Activated CD8-positive, alpha-beta T cell treated with anti-CD3 and anti-CD28 coated beads, Interleukin-2, amount 10 ng/mL, durations not matched to agents 7 days and 5 days (primary cell): ENCODE data around the gene LIMK2. TPM values are rescaled to one million over a fixed set of nuclear protein-coding genes. Genes with fewer than 3 reads are reported as not detected.
"Not testable (repeated sequence)": the region's sequence is repeated elsewhere in the genome, so short reads cannot be mapped to it uniquely, and the experiment has no call there.

ENCODE experiments used
- ATAC-seq: fragments of 150-1000 bp; cut with Tn5 transposase; one replicate; pipeline ENCODE4 v1.10.0; 2021; ENCODE audit warnings: moderate library complexity
- CTCF ChIA-PET: fragments of 350-600 bp; sonication (Branson Sonifier 250); formaldehyde crosslinking; loops from one replicate; lab custom pipeline; 2021; ENCODE audit warnings: antibody characterized with exemption; lab: Charles Lee
- POLR2A ChIA-PET: fragments of 350-600 bp; sonication (Branson Sonifier 250); formaldehyde crosslinking; loops from one replicate; lab custom pipeline; 2021; ENCODE audit warnings: antibody characterized with exemption; lab: Charles Lee
- DNase-seq: peaks from one replicate; pipeline ENCODE4 v3.0.0-alpha.2; 2020
- H3K27ac Mint-ChIP-seq: one replicate; pipeline ENCODE4 v1.8.0; 2021; ENCODE audit warnings: mild to moderate bottlenecking, mixed read lengths
- H3K27me3 Mint-ChIP-seq: one replicate; pipeline ENCODE4 v1.8.0; 2021; ENCODE audit warnings: low read depth, mixed read lengths
- H3K36me3 Mint-ChIP-seq: one replicate; pipeline ENCODE4 v1.8.0; 2021; ENCODE audit warnings: low read depth, mixed read lengths
- H3K4me1 Mint-ChIP-seq: one replicate; pipeline ENCODE4 v1.8.0; 2021; ENCODE audit warnings: low read depth, mixed read lengths
- H3K4me3 Mint-ChIP-seq: one replicate; pipeline ENCODE4 v1.8.0; 2021; ENCODE audit warnings: mild to moderate bottlenecking, mixed read lengths
- H3K9me3 Mint-ChIP-seq: one replicate; pipeline ENCODE4 v1.8.0; 2022; ENCODE audit warnings: mixed read lengths; ENCODE audit not compliant: insufficient read depth
- total RNA-seq, 2 experiments: library from RNA; stranded (reverse); gene quantifications; one replicate each; pipeline ENCODE4 v1.2.3, GENCODE V29; 2021

LIMK2 gene
- total RNA-seq, 2 experiments from 2014 or later: 42.7 to 44.3 TPM

DNA sequence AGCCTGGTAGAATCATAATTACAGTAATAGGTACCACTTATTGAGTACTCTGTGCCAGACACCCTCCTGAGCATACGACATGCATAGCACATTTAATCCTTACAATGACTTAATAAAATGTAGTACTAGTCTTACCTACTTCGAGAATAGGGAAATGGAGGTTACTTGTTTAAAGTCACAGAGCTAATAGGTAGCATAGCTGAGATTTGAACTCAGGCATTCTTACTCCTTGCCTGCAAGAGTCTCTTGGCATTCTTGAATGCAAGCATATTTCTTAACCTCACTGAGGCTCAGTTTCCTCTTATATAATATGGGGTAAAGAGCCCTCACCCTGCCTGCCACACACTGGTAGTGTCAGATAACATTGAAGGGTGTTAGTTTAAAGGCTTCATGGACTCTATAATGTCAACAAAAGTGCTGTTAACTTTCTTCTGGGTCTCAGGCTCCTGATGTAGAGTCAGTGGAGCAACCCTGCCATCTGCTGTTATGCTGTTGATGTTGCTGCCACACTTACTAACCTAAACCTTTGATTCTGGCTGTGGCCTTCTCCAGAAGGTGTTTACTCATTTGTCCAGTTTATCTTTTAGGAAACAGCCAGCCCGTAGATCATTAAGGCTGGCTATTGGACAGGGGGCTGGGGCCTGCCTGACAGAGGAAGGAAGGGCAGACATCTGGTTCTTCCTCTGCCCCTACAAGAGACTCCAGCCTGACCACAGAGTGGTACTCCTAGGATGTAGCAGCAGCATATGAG lies 18.9 kb downstream of the LIMK2 start:
- ChIA-PET POLR2A (interaction anchor here (0.6 to 1.2 kb wide), 3 partner anchors 8 to 19 kb away, joined by 3 to 4 read pairs (median 4); partner anchors contain the start of gene LIMK2), CTCF (interaction anchor here (0.7 to 12.9 kb wide), 16 partner anchors 8 to 468 kb away, joined by 3 to 117 read pairs (median 5); partner anchors contain the start of genes LIMK2, RNF185 and SELENOM)
- H3K27ac Mint-ChIP-seq: no peak overlapping the region
- peak; percentile 63 for DNase-seq
- no peaks in the 10 kb centered on the region for H3K9me3 Mint-ChIP-seq
- H3K27me3 Mint-ChIP-seq: no peaks in the 10 kb centered on the region
- H3K36me3 Mint-ChIP-seq: peaks cover 28% of the 10 kb centered on the region
- peaks cover 56% of the 10 kb centered on the region for H3K4me1 Mint-ChIP-seq
- no peak overlapping the region for H3K4me3 Mint-ChIP-seq
- ATAC-seq: peak; percentile 68

DNA sequence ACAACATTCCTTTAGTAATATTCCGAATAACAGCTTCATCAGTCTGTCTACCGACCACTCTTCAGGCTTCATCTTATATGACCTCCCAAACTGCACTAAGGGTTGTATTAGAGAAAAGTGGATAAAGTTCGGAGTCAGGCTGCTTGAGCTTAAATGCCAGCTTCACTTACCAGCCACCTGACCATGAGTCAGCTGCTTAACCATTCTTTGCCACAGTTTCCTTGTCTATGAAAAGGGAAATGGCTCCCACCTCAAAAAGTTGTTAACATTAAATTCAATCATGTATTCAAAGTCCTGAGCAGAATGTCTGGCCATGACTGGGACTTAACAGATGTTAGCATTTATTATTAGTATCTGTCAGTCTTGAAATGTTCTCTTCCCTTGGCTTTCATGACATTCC lies 20.9 kb downstream of the LIMK2 start:
- DNase-seq (no peak), ATAC-seq (no peak)
- Mint-ChIP-seq H3K27me3 (no peaks in the 10 kb centered on the region), H3K36me3 (peaks cover 23% of the 10 kb centered on the region), H3K4me3 (no peak overlapping the region), H3K27ac (no peak overlapping the region), H3K9me3 (no peaks in the 10 kb centered on the region), H3K4me1 (peaks cover 60% of the 10 kb centered on the region)
- ChIA-PET CTCF (interaction anchor here (1.0 to 12.9 kb wide), 6 partner anchors 9 to 125 kb away, joined by 3 to 117 read pairs (median 9); partner anchors contain the start of genes LIMK2 and SELENOM), POLR2A (interaction anchor here (1.5 kb wide), 1 partner anchor 58 kb away, joined by 4 read pairs; no protein-coding TSS in a partner anchor)

DNA sequence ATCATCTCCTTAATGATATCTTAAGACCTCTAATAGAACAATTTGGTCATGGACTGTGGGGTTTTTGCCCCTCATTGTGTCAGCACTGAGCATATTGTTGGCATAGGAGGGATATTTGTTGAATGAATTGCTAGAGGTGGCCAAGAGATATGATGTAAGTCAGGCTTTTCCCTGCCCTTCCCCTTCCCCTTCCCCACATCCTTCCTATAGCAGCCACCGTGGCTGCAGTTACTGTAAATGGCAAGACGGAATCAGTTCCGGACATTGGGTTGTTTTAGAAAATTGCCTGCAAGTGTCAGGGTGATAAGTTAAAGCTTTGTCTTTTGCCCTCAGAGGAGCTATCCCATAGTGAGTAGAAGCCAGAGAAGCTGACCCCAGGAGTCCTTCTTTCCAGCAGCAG lies 23.0 kb downstream of the LIMK2 start:
- no peak for ATAC-seq
- peaks cover 14% of the 10 kb centered on the region for H3K36me3 Mint-ChIP-seq
- no peak overlapping the region for H3K27ac Mint-ChIP-seq
- H3K4me1 Mint-ChIP-seq: peaks cover 52% of the 10 kb centered on the region
- CTCF ChIA-PET: interaction anchor here (1.1 kb wide), 1 partner anchor 24 kb away, joined by 6 read pairs; no protein-coding TSS in a partner anchor
- no peaks in the 10 kb centered on the region for H3K9me3 Mint-ChIP-seq
- no peak for DNase-seq
- no peaks in the 10 kb centered on the region for H3K27me3 Mint-ChIP-seq
- H3K4me3 Mint-ChIP-seq: no peak overlapping the region
- POLR2A ChIA-PET: no interaction called here

DNA sequence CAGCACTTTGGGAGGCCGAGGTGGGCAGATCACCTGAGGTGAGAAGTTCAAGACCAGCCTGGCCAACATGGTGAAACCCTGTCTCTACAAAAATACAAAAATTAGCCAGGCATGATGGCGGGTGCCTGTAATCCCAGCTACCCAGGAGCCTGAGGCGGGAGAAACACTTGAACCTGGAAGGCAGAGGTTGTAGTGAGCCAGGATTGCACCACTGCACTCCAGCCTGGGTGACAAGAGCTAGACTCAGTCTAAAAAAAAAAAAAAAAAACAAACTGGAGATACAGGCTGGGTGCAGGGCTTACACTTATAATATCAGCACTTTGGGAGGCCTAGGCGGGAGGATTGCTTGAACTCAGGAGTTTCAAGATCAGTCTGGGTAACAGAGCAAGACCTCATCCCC lies 23.9 kb downstream of the LIMK2 start:
- ATAC-seq, H3K9me3 Mint-ChIP-seq, H3K27ac Mint-ChIP-seq, POLR2A ChIA-PET, H3K27me3 Mint-ChIP-seq, DNase-seq, H3K4me3 Mint-ChIP-seq: not testable (repeated sequence)
- Mint-ChIP-seq H3K36me3 (peaks cover 14% of the 10 kb centered on the region), H3K4me1 (peaks cover 44% of the 10 kb centered on the region)
- CTCF ChIA-PET: interaction anchor here (1.1 kb wide), 1 partner anchor 25 kb away, joined by 6 read pairs; no protein-coding TSS in a partner anchor

DNA sequence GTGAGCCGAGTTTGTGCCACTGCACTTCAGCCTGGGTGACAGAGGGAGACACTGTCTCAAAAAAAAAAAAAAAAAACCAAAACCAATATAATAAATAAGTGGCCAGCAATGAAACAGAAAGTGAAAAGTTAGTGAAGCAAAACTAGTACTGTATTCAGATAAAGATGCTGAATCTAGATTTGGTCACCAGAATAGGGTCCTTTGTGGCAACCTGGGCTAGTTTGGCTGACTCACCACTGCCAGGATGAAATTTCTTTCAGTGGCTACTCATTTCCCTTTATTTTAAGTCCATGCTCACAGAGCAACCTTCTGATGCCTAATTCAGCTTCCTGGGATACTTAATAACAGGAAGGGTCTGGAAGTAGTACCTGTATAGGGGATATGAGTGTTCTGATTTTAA lies 26.0 kb downstream of the LIMK2 start:
- H3K27ac Mint-ChIP-seq: no peak overlapping the region
- peaks cover 29% of the 10 kb centered on the region for H3K4me1 Mint-ChIP-seq
- H3K27me3 Mint-ChIP-seq: no peaks in the 10 kb centered on the region
- ATAC-seq (no peak), DNase-seq (no peak)
- CTCF ChIA-PET: no interaction called here
- POLR2A ChIA-PET: no interaction called here
- peaks cover 16% of the 10 kb centered on the region for H3K36me3 Mint-ChIP-seq
- H3K9me3 Mint-ChIP-seq: no peaks in the 10 kb centered on the region
- H3K4me3 Mint-ChIP-seq: no peak overlapping the region

DNA sequence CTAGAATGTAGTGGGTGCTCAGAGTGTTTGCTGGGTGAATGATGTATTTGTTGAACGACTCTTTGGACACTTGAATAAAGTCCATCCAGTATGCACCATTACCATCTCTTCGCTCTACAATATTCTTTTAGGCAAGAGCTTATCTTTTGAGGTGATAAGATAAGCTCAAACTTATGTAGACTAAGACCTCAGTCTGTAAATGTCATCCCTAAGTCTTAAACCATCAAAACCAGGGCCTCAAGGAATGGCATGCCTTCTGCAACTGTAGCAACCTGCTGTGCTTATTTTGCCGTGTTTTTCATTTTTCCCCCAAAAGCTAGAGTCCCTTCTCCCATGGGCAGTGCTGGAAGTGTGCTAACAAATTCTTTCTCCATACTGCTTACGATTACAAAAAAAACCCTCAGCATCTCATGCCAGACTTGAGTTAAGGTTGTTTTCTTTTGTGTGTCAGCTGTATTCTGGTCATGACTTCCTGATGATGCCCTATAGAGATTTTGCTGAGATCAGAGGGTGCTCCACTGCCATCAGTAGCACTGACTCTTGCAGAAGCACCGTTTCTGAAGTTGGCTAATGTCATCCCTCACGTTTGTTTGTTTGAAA lies 27.8 kb downstream of the LIMK2 start:
- ATAC-seq (no peak), DNase-seq (no peak)
- CTCF ChIA-PET: interaction anchor here (1.3 to 2.9 kb wide), 4 partner anchors 10 to 33 kb away, joined by 3 to 17 read pairs (median 7); partner anchors contain the start of gene LIMK2
- POLR2A ChIA-PET: interaction anchor here (0.8 to 1.3 kb wide), 2 partner anchors 9 to 51 kb away, joined by 3 read pairs; no protein-coding TSS in a partner anchor
- H3K27ac Mint-ChIP-seq: no peak overlapping the region
- no peaks in the 10 kb centered on the region for H3K9me3 Mint-ChIP-seq
- peaks cover 5% of the 10 kb centered on the region for H3K36me3 Mint-ChIP-seq
- peaks cover 34% of the 10 kb centered on the region for H3K4me1 Mint-ChIP-seq
- no peak overlapping the region for H3K4me3 Mint-ChIP-seq
- no peaks in the 10 kb centered on the region for H3K27me3 Mint-ChIP-seq

DNA sequence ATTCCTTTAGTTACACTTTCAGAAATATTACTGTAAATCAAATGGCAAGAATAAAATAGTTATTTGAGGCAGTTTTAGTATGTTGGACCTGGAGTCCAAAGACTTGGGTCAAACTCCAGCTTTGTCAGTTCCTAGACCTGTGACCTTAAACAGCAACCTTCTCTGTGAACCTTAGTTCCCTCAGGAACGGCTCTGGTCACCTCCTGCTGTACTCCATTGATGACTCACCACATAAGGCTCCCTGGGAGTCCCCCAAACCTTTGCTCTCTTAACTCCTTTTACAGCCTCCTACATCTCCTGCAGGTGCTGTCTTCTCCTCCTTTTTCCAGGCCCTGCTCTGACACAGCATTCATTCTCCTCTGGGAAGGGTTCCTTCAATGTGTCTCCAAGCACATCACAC lies 29.1 kb downstream of the LIMK2 start:
- no peaks in the 10 kb centered on the region for H3K27me3 Mint-ChIP-seq
- peaks cover 27% of the 10 kb centered on the region for H3K4me1 Mint-ChIP-seq
- H3K9me3 Mint-ChIP-seq: no peaks in the 10 kb centered on the region
- H3K36me3 Mint-ChIP-seq: peaks cover 2% of the 10 kb centered on the region
- H3K4me3 Mint-ChIP-seq: no peak overlapping the region
- DNase-seq (no peak), ATAC-seq (no peak)
- ChIA-PET POLR2A (no interaction called here), CTCF (interaction anchor here (0.9 to 2.9 kb wide), 4 partner anchors 9 to 156 kb away, joined by 3 to 17 read pairs (median 3); partner anchors contain the start of gene LIMK2)
- H3K27ac Mint-ChIP-seq: no peak overlapping the region

DNA sequence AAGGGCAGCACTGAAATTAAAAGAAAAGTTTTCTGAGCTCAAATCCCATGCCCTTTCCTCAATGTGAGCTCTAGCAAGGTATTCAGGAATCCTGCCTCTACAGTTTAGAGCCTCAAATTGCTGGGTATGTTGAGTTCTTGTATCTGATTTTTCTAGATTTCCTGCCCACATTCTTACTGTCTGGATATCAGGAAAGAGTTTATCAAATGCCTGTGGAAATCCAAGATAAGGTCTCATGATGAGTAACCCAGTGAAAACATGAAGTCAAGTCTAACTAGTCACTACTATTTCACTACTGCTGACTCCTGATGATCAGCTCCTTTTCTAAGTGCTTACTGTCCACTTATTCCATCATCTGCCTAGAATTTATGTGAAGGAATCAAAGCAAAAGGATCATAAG lies 29.8 kb downstream of the LIMK2 start:
- Mint-ChIP-seq H3K36me3 (peaks cover 2% of the 10 kb centered on the region), H3K27me3 (no peaks in the 10 kb centered on the region), H3K9me3 (no peaks in the 10 kb centered on the region), H3K4me1 (peaks cover 27% of the 10 kb centered on the region), H3K4me3 (no peak overlapping the region), H3K27ac (no peak overlapping the region)
- ChIA-PET CTCF (interaction anchor here (0.9 kb wide), 1 partner anchor 9 kb away, joined by 3 read pairs; no protein-coding TSS in a partner anchor), POLR2A (no interaction called here)
- ATAC-seq (no peak), DNase-seq (no peak)

DNA sequence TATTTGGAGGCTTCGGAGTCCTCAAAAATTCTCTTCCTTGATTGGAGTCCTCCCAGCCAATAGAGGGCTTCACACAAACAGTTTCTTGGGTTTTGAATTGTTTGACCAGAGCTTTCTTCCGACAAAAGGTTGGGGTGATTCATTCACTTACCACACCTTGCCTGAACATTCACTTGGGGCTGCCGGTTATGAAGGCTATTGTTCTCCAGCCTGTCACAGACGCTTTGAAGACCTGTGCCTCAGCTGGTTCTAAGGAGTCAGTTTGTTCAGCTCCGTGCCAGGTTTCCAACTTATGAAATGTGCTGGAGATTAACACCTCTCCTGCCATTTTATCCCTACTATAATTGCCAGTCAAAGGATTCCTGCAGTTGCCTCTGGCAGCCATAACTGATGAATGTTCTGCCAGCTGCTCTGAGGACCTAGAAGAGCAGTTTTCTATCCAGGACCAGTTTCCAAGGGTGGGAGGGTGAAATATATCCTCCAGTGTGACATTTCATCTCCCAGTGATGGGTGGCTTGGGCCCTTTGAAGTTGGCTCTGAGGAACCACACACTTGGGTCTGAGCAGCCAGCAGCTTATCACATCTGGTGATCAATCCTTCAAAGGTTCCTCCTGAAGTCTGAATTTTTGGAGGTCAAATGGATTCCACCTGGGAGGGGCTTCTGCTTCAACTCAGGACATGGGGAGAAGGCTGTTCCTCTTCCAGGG lies 31.4 kb downstream of the LIMK2 start:
- ChIA-PET POLR2A (no interaction called here), CTCF (interaction anchor here (1.2 to 2.4 kb wide), 2 partner anchors 30 to 70 kb away, joined by 3 to 11 read pairs; no protein-coding TSS in a partner anchor)
- Mint-ChIP-seq H3K4me3 (no peak overlapping the region), H3K4me1 (peaks cover 36% of the 10 kb centered on the region), H3K36me3 (peaks cover 6% of the 10 kb centered on the region), H3K9me3 (no peaks in the 10 kb centered on the region), H3K27ac (no peak overlapping the region), H3K27me3 (no peaks in the 10 kb centered on the region)
- ATAC-seq (no peak), DNase-seq (no peak)

DNA sequence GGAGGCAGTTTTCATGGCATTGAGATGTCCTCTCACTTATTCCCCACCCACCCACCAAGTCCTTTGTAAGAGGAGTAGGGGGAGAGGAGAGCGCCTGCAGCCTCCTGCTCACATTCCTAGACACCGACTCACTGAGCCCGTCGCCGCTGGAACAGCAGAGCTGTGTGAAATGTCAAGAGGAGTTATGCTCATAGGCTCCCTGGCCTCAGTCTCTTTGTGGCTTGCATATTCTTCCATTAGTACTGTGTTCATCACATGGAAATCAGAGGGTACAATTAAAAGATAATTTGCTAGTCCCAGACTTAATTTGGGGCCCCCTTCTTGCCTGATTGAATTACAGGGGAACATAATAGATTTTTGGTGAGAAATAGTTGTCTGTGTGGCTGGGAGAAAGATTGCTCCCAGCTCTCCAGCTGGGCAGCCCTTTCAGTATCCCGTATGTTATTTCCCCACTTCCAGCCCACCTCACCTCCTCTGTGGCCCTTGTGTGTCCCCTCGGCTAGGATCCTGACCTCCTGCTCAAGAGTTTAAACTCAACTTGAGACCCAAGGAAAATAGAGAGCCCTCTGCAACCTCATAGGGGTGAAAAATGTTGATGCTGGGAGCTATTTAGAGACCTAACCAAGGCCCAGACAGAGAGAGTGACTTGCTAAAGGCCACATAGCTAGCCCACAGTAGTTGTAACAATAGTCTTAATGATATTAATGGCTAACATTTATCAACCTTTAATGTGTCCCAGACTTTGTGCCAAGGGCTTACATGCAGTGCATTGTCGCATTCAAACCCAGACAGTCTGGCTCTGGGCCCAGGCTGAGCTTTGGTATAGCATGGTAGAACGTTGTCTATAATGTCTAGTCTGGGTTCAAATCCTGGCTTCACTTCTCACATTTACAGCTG lies 32.2 kb downstream of the LIMK2 start:
- no peak overlapping the region for H3K27ac Mint-ChIP-seq
- no peak overlapping the region for H3K4me3 Mint-ChIP-seq
- H3K4me1 Mint-ChIP-seq: peaks cover 38% of the 10 kb centered on the region
- DNase-seq: no peak
- POLR2A ChIA-PET: no interaction called here
- no peak for ATAC-seq
- CTCF ChIA-PET: interaction anchor here (1.5 to 2.4 kb wide), 2 partner anchors 12 to 29 kb away, joined by 4 to 11 read pairs; no protein-coding TSS in a partner anchor
- no peaks in the 10 kb centered on the region for H3K9me3 Mint-ChIP-seq
- no peaks in the 10 kb centered on the region for H3K27me3 Mint-ChIP-seq
- H3K36me3 Mint-ChIP-seq: peaks cover 6% of the 10 kb centered on the region
